G401 (cell line): ENCODE results near the gene CCNL1. TPM values are rescaled to one million over a fixed set of nuclear protein-coding genes. Genes with fewer than 3 reads are reported as not detected.
A peak's percentile ranks its signal among the peaks of the same experiment; 100 is the strongest.
"Not testable (repeated sequence)": the region's sequence is repeated elsewhere in the genome, so short reads cannot be mapped to it uniquely, and the experiment has no call there.

Experiments used
- DNase-seq: peaks from one replicate; pipeline ENCODE4 v3.0.0-alpha.2; 2015; ENCODE audit warnings: low spot score
- in situ Hi-C: cut with HindIII; loops from 2 replicates; pipeline ENCODE4 v1.10.0; 2016; ENCODE audit warnings: low sequenced_read_pairs, mixed read lengths
- total RNA-seq: library from RNA; depleted of rRNA; stranded (reverse); fragments of >200 nt; shearing (Covaris generic); gene quantifications from 2 replicates; pipeline ENCODE4 v1.2.3, GENCODE V29; 2014; rRNA removed

Gene CCNL1
- 55.3 and 87.5 TPM in 2 replicates for total RNA-seq

DNA sequence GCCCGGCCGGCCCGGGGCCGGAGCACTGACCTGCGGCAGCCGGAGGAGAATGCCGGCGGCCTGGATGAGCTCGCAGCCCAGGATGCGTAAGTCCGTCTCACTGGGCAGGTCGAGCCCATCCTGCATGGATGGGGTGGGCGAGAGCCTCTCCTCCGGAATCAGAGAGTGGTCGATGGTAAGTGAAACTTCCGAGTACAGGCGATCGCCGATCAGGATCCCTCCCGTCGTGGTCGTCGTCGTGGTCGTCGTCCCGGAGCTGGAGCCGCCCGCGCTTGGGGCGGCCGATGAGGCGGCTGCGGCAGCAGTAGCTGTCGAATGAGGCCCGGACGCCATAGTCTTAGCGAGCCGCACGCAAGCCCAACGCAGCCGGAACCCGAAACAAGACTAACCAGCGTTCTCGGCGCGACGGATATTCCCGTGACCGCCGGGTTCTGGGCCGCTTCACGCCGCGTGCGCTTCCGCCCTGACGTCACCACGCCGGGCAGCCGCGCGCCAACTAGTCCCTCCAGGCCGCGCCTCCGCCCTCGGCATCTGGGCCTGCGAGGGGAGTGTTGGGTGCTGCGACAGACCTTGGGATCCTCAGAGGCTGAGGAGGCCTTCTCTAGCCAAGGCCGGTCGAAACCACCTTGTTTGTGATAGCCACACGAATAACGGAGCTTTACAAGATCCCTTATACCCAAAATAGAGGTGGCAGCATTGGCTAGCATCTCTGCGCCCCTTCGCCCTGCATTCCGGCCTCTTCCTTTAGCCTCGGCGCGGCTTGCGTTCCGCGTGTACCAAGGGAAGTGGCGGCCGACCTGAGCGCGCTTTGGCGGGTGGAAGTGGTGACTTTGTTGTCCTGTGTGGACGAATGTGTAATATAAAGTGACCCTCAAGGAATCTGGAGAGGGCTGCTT is at the start of gene CCNL1:
Gene CCNL1 (minus strand): TSS at position 386 of the 896 bp plus-strand sequence. CDS start 53 bp downstream, at position 333.
- in situ Hi-C loops, result no loop called here
- DNase-seq, result peak; percentile 93

DNA sequence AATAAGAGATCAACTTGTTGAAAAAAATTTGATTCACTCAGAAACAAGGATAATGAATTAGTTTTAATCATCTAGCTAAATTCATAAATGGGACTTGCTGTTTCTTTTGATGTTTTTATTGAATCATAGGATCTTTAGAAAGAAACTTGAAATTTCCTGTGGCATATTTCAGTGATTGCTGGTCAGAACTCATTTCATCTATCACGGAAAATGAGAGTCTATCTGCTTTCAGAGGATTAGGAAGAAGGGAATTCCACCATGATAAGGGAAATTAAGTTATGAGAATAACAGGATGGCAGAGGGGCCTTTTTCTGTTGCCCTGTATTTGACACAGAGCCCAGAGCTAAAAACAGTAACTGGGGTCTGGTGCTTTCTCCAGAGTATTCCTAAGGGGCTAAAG is 44.9 kb upstream of the CCNL1 start:
- in situ Hi-C loops, result no loop called here
- DNase-seq, result no peak

GRCh38 chr3:157204431-157204830 is 44.5 kb upstream of the CCNL1 start:
- DNase-seq, result peak; percentile 25
- in situ Hi-C loops, result no loop called here

DNA sequence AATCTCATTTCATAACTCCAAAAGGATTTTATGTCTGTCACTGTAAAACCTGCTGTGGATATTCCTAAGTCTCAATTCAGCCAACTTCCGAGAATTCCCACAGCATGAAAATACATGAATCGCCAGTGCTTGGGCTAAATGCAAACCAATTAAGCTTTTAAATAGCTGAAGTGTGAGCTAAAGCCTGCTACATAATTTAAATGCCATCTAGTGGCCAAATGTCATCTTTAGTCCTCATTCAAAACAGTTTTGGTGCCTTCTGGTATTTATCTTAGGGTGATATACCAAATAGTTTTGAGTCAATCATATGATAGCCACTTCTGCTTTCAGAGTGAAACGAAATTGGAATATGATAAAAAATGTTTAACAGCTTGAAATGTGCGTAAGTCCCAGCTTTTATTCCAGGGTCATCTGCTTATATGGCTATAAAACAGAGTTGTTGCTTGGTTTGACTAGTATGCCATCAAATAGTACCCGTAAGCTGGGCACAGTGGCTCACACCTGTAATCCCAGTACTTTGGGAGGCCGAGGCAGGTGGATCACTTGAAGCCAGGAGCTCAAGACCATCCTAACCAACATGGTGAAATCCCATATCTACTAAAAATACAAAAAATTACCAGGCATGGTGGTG is 41.8 kb upstream of the CCNL1 start:
- DNase-seq, result peak; percentile 65
- in situ Hi-C loops, result no loop called here

DNA sequence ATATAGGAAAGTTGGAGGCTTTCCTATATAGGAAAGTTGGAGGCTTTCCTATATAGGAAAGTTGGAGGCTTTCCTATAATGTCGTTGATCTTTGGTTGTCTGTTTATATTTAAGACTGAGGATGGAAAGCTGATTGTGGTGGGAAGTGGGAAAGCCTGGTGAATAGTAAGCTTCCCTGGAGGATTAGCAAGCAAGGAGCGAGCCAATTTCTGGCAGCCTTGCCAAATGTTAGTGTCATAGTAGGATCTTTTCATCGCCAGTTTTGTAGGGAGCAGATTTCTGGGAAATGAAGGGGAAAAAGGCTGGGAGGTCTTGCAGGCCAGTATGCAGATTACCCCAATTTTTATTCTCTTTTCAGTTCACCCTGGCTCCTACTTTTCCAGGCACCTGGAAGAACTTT is 39.9 kb upstream of the CCNL1 start:
- in situ Hi-C loops, result no loop called here

GRCh38 chr3:157195965-157196364 is 36.0 kb upstream of the CCNL1 start:
- in situ Hi-C loops, result no loop called here
- DNase-seq, result no peak

More for the DNA sequence above, 39.9 kb upstream of the CCNL1 start:
- DNase-seq, result no peak

DNA sequence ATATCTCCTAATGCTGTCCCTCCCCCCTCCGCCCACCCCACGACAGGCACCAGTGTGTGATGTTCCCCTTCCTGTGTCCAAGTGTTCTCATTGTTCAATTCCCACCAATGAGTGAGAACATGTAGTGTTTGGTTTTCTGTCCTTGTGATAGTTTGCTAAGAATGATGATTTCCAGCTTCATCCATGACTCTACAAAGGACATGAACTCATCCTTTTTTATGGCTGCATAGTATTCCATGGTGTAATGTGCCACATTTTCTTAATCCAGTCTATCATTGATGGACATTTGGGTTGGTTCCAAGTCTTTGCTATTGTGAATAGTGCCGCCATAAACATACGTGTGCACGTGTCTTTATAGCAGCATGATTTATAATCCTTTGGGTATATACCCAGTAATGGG is 31.2 kb upstream of the CCNL1 start:
- in situ Hi-C loops, DNase-seq: not testable (repeated sequence)

DNA sequence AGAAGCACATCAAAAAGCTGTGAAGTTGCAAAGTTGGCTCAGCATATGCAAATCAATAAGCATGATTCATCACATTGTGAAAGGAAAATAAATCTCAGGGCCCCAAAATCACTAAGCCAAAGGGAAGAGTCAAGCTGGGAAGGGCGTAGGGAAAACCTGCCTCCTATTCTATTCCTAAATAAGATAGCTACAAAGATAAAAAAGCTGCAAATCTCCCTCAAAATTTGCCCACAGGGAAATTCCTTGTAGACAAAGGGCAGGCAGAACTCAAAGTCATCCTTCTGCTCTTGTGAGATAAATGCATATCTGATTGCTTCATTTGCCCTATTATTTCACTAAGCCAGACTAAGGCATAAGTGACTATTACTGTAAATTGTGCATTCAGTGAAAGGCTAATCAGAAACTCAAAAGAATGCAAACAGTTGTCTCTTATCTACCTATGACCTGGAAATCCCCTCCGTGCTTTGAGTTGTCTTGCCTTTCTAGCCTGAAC is 30.5 kb upstream of the CCNL1 start:
- in situ Hi-C loops, result no loop called here
- no peak for DNase-seq

GRCh38 chr3:157188391-157188790 is 28.4 kb upstream of the CCNL1 start:
- no peak for DNase-seq
- in situ Hi-C loops, result no loop called here

DNA sequence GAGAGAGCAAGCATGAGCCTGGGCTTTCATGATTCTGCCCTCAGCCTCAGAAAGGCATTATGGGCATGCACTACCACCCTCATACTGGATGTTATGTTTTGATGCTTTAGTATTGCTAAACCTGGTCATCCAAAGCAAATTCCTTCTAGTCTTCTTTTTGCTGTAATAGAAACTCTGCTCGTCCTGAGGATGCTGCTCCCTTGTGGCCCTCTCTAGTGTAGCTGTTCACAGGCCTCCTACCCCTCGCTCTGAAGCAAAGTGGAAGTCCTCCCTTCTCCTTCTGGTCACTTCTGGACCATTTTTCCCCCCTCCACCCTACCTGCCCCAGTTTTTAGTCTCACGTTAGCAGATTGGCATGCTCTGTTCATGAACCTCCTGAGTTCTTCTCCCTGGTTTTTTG is 22.9 kb upstream of the CCNL1 start:
- in situ Hi-C loops, result no loop called here
- DNase-seq, result no peak

GRCh38 chr3:157180262-157180661 is 20.3 kb upstream of the CCNL1 start:
- DNase-seq, result no peak
- in situ Hi-C loops, result no loop called here

GRCh38 chr3:157179365-157179803 is 19.4 kb upstream of the CCNL1 start:
- no peak for DNase-seq
- in situ Hi-C loops, result no loop called here

GRCh38 chr3:157178503-157179364 is 18.8 kb upstream of the CCNL1 start:
- DNase-seq, in situ Hi-C loops: not testable (repeated sequence)

- in situ Hi-C loops, DNase-seq: not testable (repeated sequence)
Measured at GRCh38 chr3:157177801-157178453, 18.0 kb upstream of the CCNL1 start.

GRCh38 chr3:157176934-157177333 is 17.0 kb upstream of the CCNL1 start:
- no peak for DNase-seq
- in situ Hi-C loops, result no loop called here

GRCh38 chr3:157175691-157176507 is 16.0 kb upstream of the CCNL1 start:
- DNase-seq, result no peak

GRCh38 chr3:157174649-157175498 is 14.9 kb upstream of the CCNL1 start:
- peak; percentile 99 for DNase-seq
- in situ Hi-C loops, result no loop called here

More at GRCh38 chr3:157175691-157176507, 16.0 kb upstream of the CCNL1 start:
- in situ Hi-C loops, result no loop called here
